Transverse colon (tissue), 4 donors: Measurements from ENCODE around the gene CALM1. TPM values are rescaled to one million over a fixed set of nuclear protein-coding genes. Genes with fewer than 3 reads are reported as not detected.

Experiments
- DNase-seq: peaks from one replicate; pipeline ENCODE4 v3.0.0-alpha.2; 2019
- H3K27ac ChIP-seq, 4 donors: fragments of 200-600 bp; sonication (generic); 2 replicates each; pipeline ENCODE4 v1.5.1; 2016 to 2018; ENCODE audit warnings: inconsistent platforms in 4 of 4
- H3K27me3 ChIP-seq: fragments of 200-600 bp; sonication (generic); 2 replicates; pipeline ENCODE4 v1.5.1; 2017; ENCODE audit warnings: inconsistent platforms
- H3K36me3 ChIP-seq, 4 donors: fragments of 200-600 bp; sonication (generic); 2 replicates each; pipeline ENCODE4 v1.5.1; 2017 to 2019; ENCODE audit warnings: inconsistent platforms in 4 of 4
- H3K4me1 ChIP-seq, 4 donors: fragments of 200-600 bp; sonication (generic); 2 replicates each; pipeline ENCODE4 v1.5.1; 2017 to 2020; ENCODE audit warnings: inconsistent platforms in 4 of 4
- H3K4me3 ChIP-seq, 4 donors: fragments of 200-600 bp; sonication (generic); 1 replicate in 1 of 4; 2 replicates in 3 of 4; pipeline versions ENCODE4 v1.5.1 to v1.6.1; 2017 to 2019; ENCODE audit warnings: inconsistent platforms in 4 of 4
- H3K9me3 ChIP-seq, 2 donors: fragments of 200-600 bp; sonication (generic); 2 replicates each; pipeline ENCODE4 v1.5.1; 2017 to 2019; ENCODE audit warnings: inconsistent platforms in 2 of 2
- EP300 ChIP-seq: sonication (generic); formaldehyde crosslinking; IDR thresholded peaks from one replicate; pipeline ENCODE4 v1.6.1; 2017; ENCODE audit warnings: antibody characterized with exemption, low read depth
- POLR2A ChIP-seq: fragments of 450-650 bp; IDR thresholded peaks from one replicate; pipeline ENCODE4 v1.6.1; 2016; ENCODE audit warnings: antibody characterized with exemption, mild to moderate bottlenecking, moderate library complexity
- POLR2AphosphoS5 ChIP-seq, 3 donors: sonication (generic); formaldehyde crosslinking; IDR thresholded peaks; one replicate each; pipeline ENCODE4 v1.6.1; 2016; ENCODE audit warnings: antibody characterized with exemption in 3 of 3
- WGBS, 2 donors: methylation state at CpG; one replicate each; pipeline ENCODE4 v1.1.5; 2018; ENCODE audit warnings: low coverage in 1 of 2; 5-methylcytosine and 5-hydroxymethylcytosine counted together
- in situ Hi-C, 4 donors: fragments of 200-750 bp; cut with MboI; loops; one replicate each; pipeline versions ENCODE4 v1.15.0 to v1.15.1; 2017; ENCODE audit warnings: low sequenced_read_pairs in 3 of 4, low pct_ligation_motif_present in 1 of 4, low pct_unique_long_range_greater_than_20kb in 1 of 4
- intact Hi-C: fragments of 100-400 bp; cut with DNase I; formaldehyde crosslinking; loops from one replicate; pipeline ENCODE4 v1.15.1; 2023; ENCODE audit warnings: low total_unique reads
- total RNA-seq, 4 donors: library from RNA; depleted of rRNA; stranded (reverse); fragments of >200 nt; gene quantifications; one replicate each; pipeline ENCODE4 v1.1.0, GENCODE V29; 2016
- TF ChIP-seq, protein P1 (sequence below), 5 experiments: fragments of 200-600 bp in 3 of 5; fragments of 450-650 bp in 2 of 5; sonication (generic) in 3 of 5; IDR thresholded peaks; 1 replicate in 2 of 5; 2 replicates in 3 of 5; pipeline ENCODE4 v1.5.1; 2016 to 2017; ENCODE audit warnings: antibody characterized with exemption in 5 of 5, inconsistent platforms in 3 of 5, mild to moderate bottlenecking in 2 of 5, moderate library complexity in 1 of 5

CALM1 gene
- total RNA-seq, 4 donors from 2014 or later = 297 to 1,199 (median 723) TPM

DNA sequence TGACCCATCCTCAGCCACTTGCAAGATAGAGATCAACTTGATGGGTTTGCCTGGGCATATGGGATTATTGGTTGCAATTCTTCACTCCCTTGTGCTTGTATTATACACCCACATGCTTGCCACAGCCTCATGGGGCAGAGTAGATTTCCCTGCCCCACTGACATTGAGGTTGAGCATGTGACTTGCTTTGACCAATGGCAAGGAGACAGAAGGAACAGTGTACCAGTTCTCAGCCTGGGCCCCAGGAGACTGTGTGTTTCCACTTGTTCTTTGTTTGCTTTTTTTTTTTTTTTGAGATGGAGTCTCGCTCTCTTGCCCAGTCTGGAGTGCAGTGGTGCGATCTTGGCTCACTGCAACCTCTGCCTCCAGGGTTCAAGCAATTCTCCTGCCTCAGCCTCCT is 31.8 kb downstream of the CALM1 start:
- no peak overlapping the region for H3K27ac ChIP-seq
- no peaks in the 10 kb centered on the region for H3K9me3 ChIP-seq
- in situ Hi-C loops = no loop called here
- H3K4me1 ChIP-seq = peaks cover 0 to 10% (median 2%) of the 10 kb centered on the region in 4 donors
- no peaks in the 10 kb centered on the region for H3K27me3 ChIP-seq
- H3K36me3 ChIP-seq = no peaks in the 10 kb centered on the region
- no peak for DNase-seq
- TF ChIP-seq, protein P1, sequence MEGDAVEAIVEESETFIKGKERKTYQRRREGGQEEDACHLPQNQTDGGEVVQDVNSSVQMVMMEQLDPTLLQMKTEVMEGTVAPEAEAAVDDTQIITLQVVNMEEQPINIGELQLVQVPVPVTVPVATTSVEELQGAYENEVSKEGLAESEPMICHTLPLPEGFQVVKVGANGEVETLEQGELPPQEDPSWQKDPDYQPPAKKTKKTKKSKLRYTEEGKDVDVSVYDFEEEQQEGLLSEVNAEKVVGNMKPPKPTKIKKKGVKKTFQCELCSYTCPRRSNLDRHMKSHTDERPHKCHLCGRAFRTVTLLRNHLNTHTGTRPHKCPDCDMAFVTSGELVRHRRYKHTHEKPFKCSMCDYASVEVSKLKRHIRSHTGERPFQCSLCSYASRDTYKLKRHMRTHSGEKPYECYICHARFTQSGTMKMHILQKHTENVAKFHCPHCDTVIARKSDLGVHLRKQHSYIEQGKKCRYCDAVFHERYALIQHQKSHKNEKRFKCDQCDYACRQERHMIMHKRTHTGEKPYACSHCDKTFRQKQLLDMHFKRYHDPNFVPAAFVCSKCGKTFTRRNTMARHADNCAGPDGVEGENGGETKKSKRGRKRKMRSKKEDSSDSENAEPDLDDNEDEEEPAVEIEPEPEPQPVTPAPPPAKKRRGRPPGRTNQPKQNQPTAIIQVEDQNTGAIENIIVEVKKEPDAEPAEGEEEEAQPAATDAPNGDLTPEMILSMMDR (IDR thresholded peaks at IDR 0.05) = no peak
- no peak for TF ChIP-seq EP300
- no peak for TF ChIP-seq POLR2A
- no peak for TF ChIP-seq POLR2AphosphoS5 (IDR thresholded peaks at IDR 0.05)
- intact Hi-C loops = loop anchor here (10.0 kb wide), 1 partner anchor 76 kb away; no protein-coding TSS in a partner anchor
- whole genome bisulfite sequencing, 2 donors = 89 to 100% methylated on average over 2 of the region's 2 CpGs
- H3K4me3 ChIP-seq = no peak overlapping the region

GRCh38 chr14:90429236-90429635 is 32.4 kb downstream of the CALM1 start:
- no peak for DNase-seq
- H3K27ac ChIP-seq = no peak overlapping the region
- H3K4me3 ChIP-seq = no peak overlapping the region
- no peaks in the 10 kb centered on the region for H3K9me3 ChIP-seq
- H3K4me1 ChIP-seq = peaks cover 0 to 10% (median 2%) of the 10 kb centered on the region in 4 donors
- in situ Hi-C loops (no loop called here), intact Hi-C loops (loop anchor here (10.0 kb wide), 1 partner anchor 76 kb away; no protein-coding TSS in a partner anchor)
- H3K36me3 ChIP-seq = no peaks in the 10 kb centered on the region
- TF ChIP-seq, protein P1 (IDR thresholded peaks at IDR 0.05) = no peak
- TF ChIP-seq POLR2A (no peak), POLR2AphosphoS5 (IDR thresholded peaks at IDR 0.05) (no peak), EP300 (no peak)
- WGBS, 2 donors = 99 to 100% methylated on average over 1 to 3 of the region's 3 CpGs
- H3K27me3 ChIP-seq = no peaks in the 10 kb centered on the region

DNA sequence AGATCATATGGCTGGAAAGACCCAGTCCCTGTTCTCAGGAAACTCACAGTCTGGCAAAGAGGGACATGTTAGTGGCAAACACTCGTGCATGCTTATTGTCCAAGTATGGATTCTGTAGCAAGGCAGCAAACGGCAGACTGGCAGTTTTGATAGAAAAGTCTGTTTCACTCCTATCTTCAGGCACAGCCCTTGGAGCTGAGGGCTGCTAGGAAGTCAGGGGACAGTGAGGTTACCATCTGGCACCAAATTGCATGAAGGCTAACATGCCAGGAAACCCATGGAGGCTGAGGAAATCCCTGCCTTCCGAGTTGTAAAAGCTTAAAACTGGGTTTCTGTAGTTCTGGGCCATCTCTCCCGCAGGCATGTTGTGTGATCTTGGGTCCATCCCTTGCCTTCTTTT is 32.9 kb downstream of the CALM1 start:
- intact Hi-C loops = loop anchor here (5.0 to 10.0 kb wide), 2 partner anchors 75 to 1813 kb away; no protein-coding TSS in a partner anchor
- TF ChIP-seq POLR2AphosphoS5 (IDR thresholded peaks at IDR 0.05) (no peak), POLR2A (no peak), EP300 (no peak)
- TF ChIP-seq, protein P1 (IDR thresholded peaks at IDR 0.05) = no peak

DNA sequence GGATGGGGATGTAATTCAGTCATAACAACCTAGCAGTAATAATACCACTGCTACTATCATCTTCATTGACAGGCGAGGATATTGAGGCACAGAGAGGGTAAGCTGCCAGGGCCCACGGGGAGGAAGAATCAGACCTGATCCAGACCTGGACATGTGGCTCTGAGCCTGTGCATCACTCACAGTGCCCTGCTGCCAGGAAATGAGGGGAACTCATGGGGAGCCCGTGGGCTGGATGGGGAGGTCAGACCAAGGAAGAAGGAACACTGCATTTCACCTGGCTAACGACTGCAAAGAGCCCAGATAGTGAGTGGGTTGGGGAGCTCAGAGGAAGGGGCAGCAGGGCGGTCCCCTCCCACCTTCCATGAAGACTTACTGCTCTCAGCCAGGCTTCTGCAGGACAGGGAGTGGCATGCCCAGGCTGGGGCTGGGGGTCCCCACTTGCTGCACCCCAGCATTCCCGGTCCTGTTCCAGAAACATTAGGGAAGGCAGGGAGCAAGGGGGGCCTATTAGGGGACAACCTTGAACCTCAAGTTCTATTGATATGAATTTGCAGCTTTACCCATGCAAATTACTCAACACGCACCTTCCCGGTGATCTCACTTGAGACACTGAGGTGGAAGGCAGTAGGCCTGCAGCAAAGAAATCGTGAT is 37.7 kb downstream of the CALM1 start:
- in situ Hi-C loops = no loop called here
- no peaks in the 10 kb centered on the region for H3K36me3 ChIP-seq
- H3K4me1 ChIP-seq = no peaks in the 10 kb centered on the region
- no peaks in the 10 kb centered on the region for H3K27me3 ChIP-seq
- H3K9me3 ChIP-seq = no peaks in the 10 kb centered on the region
- no peak overlapping the region for H3K27ac ChIP-seq
- TF ChIP-seq POLR2A (no peak), POLR2AphosphoS5 (IDR thresholded peaks at IDR 0.05) (no peak), EP300 (no peak)
- TF ChIP-seq, protein P1 (IDR thresholded peaks at IDR 0.05) = no peak
- WGBS, 2 donors = 83 to 100% methylated on average over 1 to 9 of the region's 9 CpGs
- intact Hi-C loops = loop anchor here (5.0 kb wide), 1 partner anchor 1808 kb away; no protein-coding TSS in a partner anchor
- DNase-seq = no peak
- no peak overlapping the region for H3K4me3 ChIP-seq

More for the DNA sequence above, 32.9 kb downstream of the CALM1 start:
- no peaks in the 10 kb centered on the region for H3K36me3 ChIP-seq
- in situ Hi-C loops = no loop called here
- no peaks in the 10 kb centered on the region for H3K27me3 ChIP-seq
- H3K9me3 ChIP-seq = no peaks in the 10 kb centered on the region
- no peak for DNase-seq
- WGBS, 2 donors = 82% methylated on average over 4 of the region's 4 CpGs; no CpG with 5 or more reads in 1 of the 2 donors
- no peak overlapping the region for H3K4me3 ChIP-seq
- H3K27ac ChIP-seq = no peak overlapping the region
- peaks cover 0 to 10% (median 2%) of the 10 kb centered on the region in 4 donors for H3K4me1 ChIP-seq
